Muscle of arm (tissue), 14 donors: ENCODE measurements around the gene SESTD1. TPM values are rescaled to one million over a fixed set of nuclear protein-coding genes. Genes with fewer than 3 reads are reported as not detected.

Experiments used
- DNase-seq: peaks from one replicate; pipeline ENCODE4 v3.0.0-alpha.2; 2013
- long read RNA-seq, 11 donors: transcript quantifications; one replicate each; lab custom pipeline, GENCODE V29; 2026
- polyA plus RNA-seq, 12 donors: library from polyadenylated mRNA; unstranded; fragments of 120-200 nt; gene quantifications; one replicate each; pipeline ENCODE4 v1.2.1, GENCODE V29; 2013; ENCODE audit not compliant: insufficient read length in 12 of 12

Gene SESTD1
- polyA plus RNA-seq, result 10 to 100 TPM in 11 of 12 donors, not detected in 1; 20.9 to 44.9 (median 39.1) TPM
- long read RNA-seq, donor 1, full-length matches to known transcripts, result 4 of 4 reads
- long read RNA-seq, donor 1, partial matches to known transcripts, result 0 of 4 reads
- long read RNA-seq, donor 1, other reads (novel, unspliced or antisense), result 0 of 4 reads
- long read RNA-seq, donor 2, full-length matches to known transcripts, result 6 of 6 reads
- long read RNA-seq, donor 2, partial matches to known transcripts, result 0 of 6 reads
- long read RNA-seq, donor 2, other reads (novel, unspliced or antisense), result 0 of 6 reads
- long read RNA-seq, donor 3, result 0 reads
- long read RNA-seq, donor 4, full-length matches to known transcripts, result 4 of 4 reads
- long read RNA-seq, donor 4, partial matches to known transcripts, result 0 of 4 reads
- long read RNA-seq, donor 4, other reads (novel, unspliced or antisense), result 0 of 4 reads
- long read RNA-seq, donor 5, full-length matches to known transcripts, result 1 of 1 reads
- long read RNA-seq, donor 5, partial matches to known transcripts, result 0 of 1 reads
- long read RNA-seq, donor 5, other reads (novel, unspliced or antisense), result 0 of 1 reads
- long read RNA-seq, donor 6, full-length matches to known transcripts, result 1 of 1 reads
- long read RNA-seq, donor 6, partial matches to known transcripts, result 0 of 1 reads
- long read RNA-seq, donor 6, other reads (novel, unspliced or antisense), result 0 of 1 reads
- long read RNA-seq, donor 7, full-length matches to known transcripts, result 1 of 1 reads
- long read RNA-seq, donor 7, partial matches to known transcripts, result 0 of 1 reads
- long read RNA-seq, donor 7, other reads (novel, unspliced or antisense), result 0 of 1 reads
- long read RNA-seq, donor 8, result 0 reads
- long read RNA-seq, donor 9, full-length matches to known transcripts, result 1 of 1 reads
- long read RNA-seq, donor 9, partial matches to known transcripts, result 0 of 1 reads
- long read RNA-seq, donor 9, other reads (novel, unspliced or antisense), result 0 of 1 reads
- long read RNA-seq, donor 10, full-length matches to known transcripts, result 2 of 2 reads
- long read RNA-seq, donor 10, partial matches to known transcripts, result 0 of 2 reads
- long read RNA-seq, donor 10, other reads (novel, unspliced or antisense), result 0 of 2 reads
- long read RNA-seq, donor 11, full-length matches to known transcripts, result 3 of 3 reads
- long read RNA-seq, donor 11, partial matches to known transcripts, result 0 of 3 reads
- long read RNA-seq, donor 11, other reads (novel, unspliced or antisense), result 0 of 3 reads

GRCh38 chr2:179264368-179265081 is at the start of gene SESTD1:
TSS of gene SESTD1 (minus strand) at chr2:179264832. CDS start at chr2:179191841, 72,991 bp downstream.
- peak; percentile 60 for DNase-seq

- no peak for DNase-seq
Observed at GRCh38 chr2:179313057-179313456, 48.4 kb upstream of the SESTD1 start.

GRCh38 chr2:179311101-179311500 is 46.5 kb upstream of the SESTD1 start:
- peak; percentile 48 for DNase-seq

- DNase-seq, result no peak
Observed at GRCh38 chr2:179307616-179308371, 43.2 kb upstream of the SESTD1 start.

GRCh38 chr2:179305125-179305524 is 40.5 kb upstream of the SESTD1 start:
- DNase-seq, result no peak

- no peak for DNase-seq
Observed at GRCh38 chr2:179304424-179304823, 39.8 kb upstream of the SESTD1 start.

GRCh38 chr2:179302764-179303571 is 38.3 kb upstream of the SESTD1 start:
- peak; percentile 51 for DNase-seq

- DNase-seq, result no peak
Observed at GRCh38 chr2:179302149-179302548, 37.5 kb upstream of the SESTD1 start.

GRCh38 chr2:179298666-179299065 is 34.0 kb upstream of the SESTD1 start:
- no peak for DNase-seq

GRCh38 chr2:179297927-179298326 is 33.3 kb upstream of the SESTD1 start:
- no peak for DNase-seq

GRCh38 chr2:179290329-179290728 is 25.7 kb upstream of the SESTD1 start:
- no peak for DNase-seq

- DNase-seq, result no peak
Observed at GRCh38 chr2:179285060-179285459, 20.4 kb upstream of the SESTD1 start.

GRCh38 chr2:179277429-179278196 is 13.0 kb upstream of the SESTD1 start:
- DNase-seq, result no peak

- DNase-seq, result no peak
Observed at GRCh38 chr2:179275253-179276012, 10.8 kb upstream of the SESTD1 start.

GRCh38 chr2:179274749-179275148 is 10.1 kb upstream of the SESTD1 start:
- no peak for DNase-seq

GRCh38 chr2:179273461-179273962 is 8.9 kb upstream of the SESTD1 start:
- no peak for DNase-seq

- DNase-seq, result peak; percentile 35
Observed at GRCh38 chr2:179272406-179273192, 8.0 kb upstream of the SESTD1 start.
